ENCODE measurements around the gene CROCC. TPM values are rescaled to one million over a fixed set of nuclear protein-coding genes. Genes with fewer than 3 reads are reported as not detected.

CROCC gene
- total and polyA plus RNA-seq, 9 of the 15 experiments (the other 6 are each of a cell fraction or from before 2014, with no cell fraction given): 0.17 to 15.4 (median 7.6) TPM

- H3K27me3 ChIP-seq (ENCODE audit: control insufficient read depth in 2 of 2, insufficient read depth in 2 of 2, low read length in 2 of 2): peaks cover 17 to 25% of the 10 kb centered on the region in 2 experiments; a peak in 3 of 5 replicates
- 12% methylated on average over 24 of the region's 53 CpGs for WGBS (ENCODE audit: insufficient coverage, low coverage, missing lambda C conversion rate)
- CTCF ChIA-PET (ENCODE audit: low intra/inter-chr PET ratio): no interaction called here
Measured at GRCh38 chr1:16980473-16981268, 58.9 kb downstream of the CROCC start, which contains the start of gene MFAP2. Gene MFAP2 (minus strand): TSS chr1:16980620. CDS start chr1:16978273, 2,347 bp downstream.

More at GRCh38 chr1:16980473-16981268, 58.9 kb downstream of the CROCC start, which contains the start of gene MFAP2:
- no peaks in the 10 kb centered on the region for H3K79me2 ChIP-seq (ENCODE audit: control insufficient read depth, insufficient read depth, low read length)
- peaks cover 18% of the 10 kb centered on the region; the same call in 1 of the 2 replicates for H4K20me1 ChIP-seq (replicated peaks; ENCODE audit: control insufficient read depth, insufficient read depth, low read length)
- no TSS peak for BruUV-seq (replicated peaks)
- in situ Hi-C loops (cut with MboI): no loop called here
- H3K4me1 ChIP-seq (replicated peaks in 1 of 2; ENCODE audit: control insufficient read depth in 2 of 2, insufficient read depth in 2 of 2, low read length in 2 of 2): peaks cover 0 to 34% of the 10 kb centered on the region in 2 experiments; a peak in 2 of 5 replicates
- DNase-seq (ENCODE audit: extremely low read depth in 1 of 4, low spot score in 3 of 4): no peak
- ATAC-seq: no peak
- peak within 1 kb of the TSS in 1 of 2 experiments; percentile 20; a peak in 1 of 4 replicates for H3K9ac ChIP-seq (ENCODE audit: insufficient read depth in 1 of 2, low read depth in 2 of 2, low read length in 2 of 2)
- no peaks in the 10 kb centered on the region for H3K9me3 ChIP-seq (replicated peaks; ENCODE audit: control insufficient read depth, insufficient read depth, low read depth, low read length)
- POLR2A ChIA-PET: interaction anchor here (0.6 to 1.8 kb wide), 4 partner anchors 9 to 121 kb away, joined by 3 to 5 read pairs (median 4); no protein-coding TSS in a partner anchor
- H3K4me2 ChIP-seq (ENCODE audit: insufficient read depth, low read length): no peak within 1 kb of the TSS
- TF ChIP-seq GATAD2B (IDR thresholded peaks at IDR 0.05; ENCODE audit: borderline replicate concordance) (no peak), ETV1 (tag; conservative IDR thresholded peaks at IDR 0.05; ENCODE audit: low read depth) (peak; percentile 41; the same call in 1 of the 2 replicates), ZNF561 (CRISPR knock-in tag; conservative IDR thresholded peaks at IDR 0.05) (no peak), HNRNPL (IDR thresholded peaks at IDR 0.05; ENCODE audit: low read depth, low read length) (0 out of 2 replicates have a peak, but pooled peaks have one; percentile 25), ZNF121 (CRISPR knock-in tag; conservative IDR thresholded peaks at IDR 0.05) (peak; percentile 86), ZNF253 (CRISPR knock-in tag; conservative IDR thresholded peaks at IDR 0.05) (no peak), CBX8 (IDR thresholded peaks at IDR 0.05; ENCODE audit: borderline replicate concordance, extremely low read depth, low read depth, low read length, poor library complexity, severe bottlenecking) (no peak), CBX2 (IDR thresholded peaks at IDR 0.05; ENCODE audit: insufficient read depth, low read length, poor library complexity, severe bottlenecking) (no peak), CBFB (CRISPR knock-in tag; IDR thresholded peaks at IDR 0.05) (no peak)
- no peak within 1 kb of the TSS for H3K27ac ChIP-seq (ENCODE audit: extremely low read depth, low read depth, low read length)
- intact Hi-C loops (cut with micrococcal nuclease): no loop called here
- H3K9me1 ChIP-seq (ENCODE audit: control insufficient read depth, insufficient read depth, low read length): no peaks in the 10 kb centered on the region
- no peak for FAIRE-seq
- H2AFZ ChIP-seq (ENCODE audit: low read depth, low read length): no peak within 1 kb of the TSS
- no peak within 1 kb of the TSS for H3K4me3 ChIP-seq
- H3K36me3 ChIP-seq (ENCODE audit: control insufficient read depth, insufficient read depth, low read length): peaks cover under 1% of the 10 kb centered on the region; the same call in 1 of the 3 replicates
